SHP77 treated with DMSO at 0.1 percent for 48 hours (cell line): ENCODE measurements around the gene TFEB.

Experiments
- DNase-seq: peaks from one replicate; lab custom pipeline; 2025; lab: John Stamatoyannopoulos, UW

Gene TFEB

GRCh38 chr6:41763470-41763869, 28.1 kb upstream of the TFEB start:
- DNase-seq: no peak

- no peak for DNase-seq
Observed at GRCh38 chr6:41759905-41760579, 24.6 kb upstream of the TFEB start.

DNA sequence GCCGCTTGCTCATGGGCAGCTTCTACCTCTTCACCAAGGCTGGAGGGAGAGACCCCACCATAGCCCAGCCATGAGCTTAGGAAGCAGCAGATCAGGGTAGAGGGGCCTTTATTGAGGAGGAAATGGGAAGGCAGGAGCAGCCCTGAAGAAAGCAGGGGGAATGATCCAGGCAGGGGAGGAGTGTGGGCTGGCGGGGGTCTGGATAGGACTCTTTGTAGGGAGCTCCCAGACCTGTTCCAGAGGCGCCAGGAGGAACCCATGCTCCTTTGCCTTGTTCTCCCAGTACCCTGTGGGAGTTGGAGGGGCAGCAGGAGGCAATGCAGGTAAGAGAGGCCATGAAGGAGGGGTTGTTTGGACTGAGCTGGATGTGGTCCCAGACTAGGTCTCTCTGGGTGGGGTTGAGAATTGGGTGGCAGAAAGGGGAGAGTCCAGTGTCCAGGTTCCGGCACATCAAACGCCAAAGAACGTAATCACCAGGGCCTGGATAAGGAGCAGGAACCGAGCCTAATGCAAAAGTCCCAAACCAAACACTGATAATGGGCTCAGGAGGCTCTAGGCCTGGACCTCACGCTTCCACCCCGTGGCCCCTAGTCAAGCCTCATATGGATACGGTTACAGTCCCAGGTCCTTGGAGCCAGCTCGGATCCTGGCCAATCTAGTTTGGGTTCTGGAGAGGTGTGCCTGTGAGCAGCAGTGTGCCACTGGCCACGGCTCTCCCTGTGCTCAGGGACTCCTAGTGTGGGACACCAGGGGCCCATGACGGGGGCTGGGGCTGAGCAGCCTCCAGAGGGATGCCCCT, 23.9 kb upstream of the TFEB start:
- DNase-seq: no peak

DNA sequence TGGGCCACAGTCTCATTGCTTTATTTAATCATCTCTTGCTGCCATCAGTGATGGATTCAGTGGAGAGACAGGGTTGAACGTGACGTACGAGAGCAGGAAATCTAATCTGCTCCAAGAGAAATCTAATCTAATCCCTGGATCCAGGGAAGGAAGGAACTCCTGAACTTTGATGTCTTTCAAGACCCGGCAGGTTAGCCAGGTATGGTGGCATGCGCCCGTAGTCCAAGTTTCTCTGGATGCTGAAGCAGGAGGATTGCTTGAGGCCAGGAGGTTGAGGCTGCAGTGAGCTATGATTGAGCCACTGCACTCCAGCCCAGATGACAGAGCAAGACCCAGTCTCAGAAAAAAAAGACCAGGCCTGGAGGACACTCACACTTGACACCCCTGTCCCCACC, 23.2 kb upstream of the TFEB start:
- DNase-seq: no peak

- no peak for DNase-seq
Observed at GRCh38 chr6:41757931-41758640, 22.7 kb upstream of the TFEB start.

GRCh38 chr6:41757271-41757670, 21.9 kb upstream of the TFEB start:
- no peak for DNase-seq

- DNase-seq: no peak
Observed at GRCh38 chr6:41756354-41756753, 20.9 kb upstream of the TFEB start.

- no peak for DNase-seq
Observed at GRCh38 chr6:41755895-41756294, 20.5 kb upstream of the TFEB start.

DNA sequence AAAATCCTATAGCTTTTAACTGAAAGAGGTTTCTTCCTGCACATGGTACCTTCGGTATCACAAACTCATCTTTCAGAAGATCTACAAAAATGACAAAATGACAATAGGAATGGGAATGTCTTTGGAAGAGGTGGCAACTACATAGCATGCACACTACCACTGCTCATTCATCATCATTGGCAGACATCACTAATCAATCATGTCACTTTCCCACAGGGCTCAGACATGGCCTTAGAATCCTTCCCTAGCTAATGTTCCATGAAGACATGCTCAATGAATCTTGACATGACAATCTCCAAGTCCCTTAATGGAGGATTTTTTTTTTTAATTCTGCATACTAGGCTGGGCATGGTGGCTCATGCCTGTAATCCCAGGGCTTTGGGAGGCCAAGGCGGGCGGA, 15.0 kb upstream of the TFEB start:
- DNase-seq: no peak

DNA sequence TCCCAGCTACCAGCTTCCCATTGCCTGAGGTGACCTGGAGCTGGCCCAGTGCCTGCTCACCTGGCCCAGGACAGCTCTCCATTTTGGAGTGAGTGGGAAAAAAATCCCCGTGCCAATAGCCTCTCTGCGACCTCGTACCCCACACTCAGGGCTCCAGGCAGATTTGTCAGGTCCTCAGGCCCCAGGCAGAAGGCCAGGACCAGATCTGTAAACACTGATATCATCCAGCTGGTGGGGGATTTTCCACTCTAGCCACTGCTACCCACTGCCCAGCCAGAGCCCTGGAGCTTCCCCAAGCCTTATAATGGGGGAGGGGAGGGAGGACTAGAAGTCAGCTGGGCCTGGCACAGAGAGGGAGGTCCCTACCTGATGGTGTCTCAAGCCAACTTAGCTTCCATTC, 13.1 kb upstream of the TFEB start:
- no peak for DNase-seq

DNA sequence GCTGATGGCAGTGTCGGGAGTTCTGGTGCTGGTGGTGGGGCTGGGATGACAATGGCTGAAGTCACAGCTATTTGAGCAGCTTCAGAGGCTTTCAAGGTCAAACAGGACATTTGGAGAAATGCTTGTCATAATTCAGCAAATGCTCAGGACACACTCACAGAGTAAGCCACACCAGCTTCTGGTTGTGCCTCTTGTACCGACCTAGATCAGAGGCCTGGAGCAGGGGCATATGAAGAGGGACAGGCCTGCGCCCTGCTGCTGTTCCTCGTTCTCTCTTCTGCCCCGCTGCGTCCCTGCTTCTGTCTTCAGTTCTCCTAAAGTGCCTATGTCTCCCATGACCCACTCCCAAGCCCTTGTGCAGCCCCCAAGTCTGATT, 12.7 kb upstream of the TFEB start:
- no peak for DNase-seq

DNA sequence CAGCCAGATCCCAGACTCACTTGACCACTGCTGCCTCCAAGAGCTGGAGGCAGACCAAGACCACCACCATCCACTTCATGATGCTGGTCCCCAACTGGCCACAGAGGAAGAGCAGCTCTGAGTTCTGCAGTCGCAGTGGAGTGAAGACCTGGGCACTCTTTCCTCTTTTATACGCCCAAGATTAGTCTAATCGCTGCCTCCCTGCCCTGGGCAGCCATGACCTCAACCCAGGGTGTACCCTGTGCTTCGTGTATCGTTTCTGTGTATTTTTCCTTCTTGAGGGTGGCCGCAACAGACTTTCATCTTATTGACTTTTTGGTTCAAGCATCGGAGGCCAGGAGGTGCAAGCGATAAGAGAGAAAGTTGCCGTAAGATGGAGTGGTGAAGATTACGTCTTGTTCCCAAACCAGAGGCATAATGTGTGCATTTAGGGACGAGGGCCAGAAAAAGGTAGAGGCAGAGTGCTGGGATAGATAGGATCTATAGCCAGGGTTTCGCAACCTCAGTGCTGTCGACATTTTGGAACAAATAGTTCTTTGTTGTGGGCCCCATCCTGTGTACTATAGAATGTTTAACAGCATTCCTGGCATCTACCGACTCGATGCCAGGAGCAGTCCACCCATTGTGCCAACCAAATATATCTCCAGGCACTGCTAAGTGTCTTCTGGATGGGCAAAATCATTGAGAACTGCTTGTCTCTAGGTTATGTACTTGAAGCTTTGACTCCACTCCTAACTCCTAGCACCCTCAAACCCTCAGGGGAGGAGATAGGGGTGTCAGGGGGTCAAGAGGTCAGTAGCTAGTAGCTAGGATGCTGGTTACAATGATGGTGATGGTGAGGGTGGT, 12.1 kb upstream of the TFEB start, which contains the start of gene PGC:
PGC (minus strand) TSS at position 142 of the 846 bp plus-strand sequence; CDS start at position 79, 63 bp downstream.
- DNase-seq: no peak

DNA sequence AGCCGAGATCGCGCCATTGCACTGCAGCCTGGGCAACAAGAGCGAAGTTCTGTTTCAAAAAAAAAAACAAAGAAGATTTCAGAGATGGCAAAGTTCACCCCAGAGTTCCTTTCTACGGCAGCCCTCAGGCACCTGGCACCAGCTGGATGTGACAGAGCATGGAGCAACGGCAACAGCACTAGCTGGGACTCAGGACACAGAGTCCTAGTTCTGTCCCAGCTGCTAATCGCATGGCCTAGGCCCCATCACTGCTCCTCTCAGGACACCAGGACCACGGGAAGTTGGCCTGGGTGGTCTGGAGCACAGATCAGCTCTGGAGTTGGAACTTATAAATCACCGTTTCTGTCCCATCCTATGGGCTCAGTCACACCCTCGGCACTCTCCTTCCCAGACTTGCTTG, 10.7 kb upstream of the TFEB start:
- DNase-seq: no peak

GRCh38 chr6:41744236-41744787, 8.9 kb upstream of the TFEB start:
- no peak for DNase-seq

DNA sequence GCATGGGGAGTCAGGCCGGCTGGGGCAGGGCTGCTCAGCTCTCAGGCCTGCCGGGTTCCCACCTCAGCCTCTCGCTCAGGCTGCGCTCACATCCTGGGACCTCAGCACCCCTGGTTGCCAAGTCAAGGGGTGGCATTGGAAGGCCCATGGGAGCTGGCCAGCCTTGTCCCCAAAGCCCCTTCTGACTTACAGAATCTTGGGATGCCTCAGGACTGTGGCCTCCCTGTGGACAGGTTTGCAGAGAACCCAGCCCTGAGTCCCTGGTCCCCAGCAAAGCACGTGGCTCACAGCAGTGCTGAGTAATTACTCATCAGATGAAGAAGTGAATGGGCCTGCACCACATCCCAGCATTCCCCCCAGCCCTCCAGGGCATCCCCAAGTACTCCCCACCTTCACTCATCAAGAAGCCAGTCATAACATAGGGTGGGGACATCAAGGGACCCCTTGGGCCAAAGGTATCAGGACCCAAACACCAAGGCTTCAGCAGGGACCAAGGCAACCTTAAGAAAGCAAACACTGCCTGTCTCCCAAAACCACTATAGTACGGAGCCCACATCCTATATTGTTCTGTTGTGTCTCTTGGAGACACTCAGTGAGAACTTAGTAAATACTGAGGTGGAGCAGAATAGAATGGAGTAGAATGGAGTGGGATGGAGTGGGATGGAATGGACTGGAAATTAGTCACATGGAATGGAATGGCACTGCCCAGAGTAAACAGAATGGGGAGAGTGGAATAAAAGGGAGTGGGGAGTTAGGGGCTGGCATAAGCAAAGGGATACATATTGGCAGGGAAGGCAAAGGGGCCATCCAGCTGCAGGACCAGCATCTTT, 8.2 kb upstream of the TFEB start:
- DNase-seq: no peak

DNA sequence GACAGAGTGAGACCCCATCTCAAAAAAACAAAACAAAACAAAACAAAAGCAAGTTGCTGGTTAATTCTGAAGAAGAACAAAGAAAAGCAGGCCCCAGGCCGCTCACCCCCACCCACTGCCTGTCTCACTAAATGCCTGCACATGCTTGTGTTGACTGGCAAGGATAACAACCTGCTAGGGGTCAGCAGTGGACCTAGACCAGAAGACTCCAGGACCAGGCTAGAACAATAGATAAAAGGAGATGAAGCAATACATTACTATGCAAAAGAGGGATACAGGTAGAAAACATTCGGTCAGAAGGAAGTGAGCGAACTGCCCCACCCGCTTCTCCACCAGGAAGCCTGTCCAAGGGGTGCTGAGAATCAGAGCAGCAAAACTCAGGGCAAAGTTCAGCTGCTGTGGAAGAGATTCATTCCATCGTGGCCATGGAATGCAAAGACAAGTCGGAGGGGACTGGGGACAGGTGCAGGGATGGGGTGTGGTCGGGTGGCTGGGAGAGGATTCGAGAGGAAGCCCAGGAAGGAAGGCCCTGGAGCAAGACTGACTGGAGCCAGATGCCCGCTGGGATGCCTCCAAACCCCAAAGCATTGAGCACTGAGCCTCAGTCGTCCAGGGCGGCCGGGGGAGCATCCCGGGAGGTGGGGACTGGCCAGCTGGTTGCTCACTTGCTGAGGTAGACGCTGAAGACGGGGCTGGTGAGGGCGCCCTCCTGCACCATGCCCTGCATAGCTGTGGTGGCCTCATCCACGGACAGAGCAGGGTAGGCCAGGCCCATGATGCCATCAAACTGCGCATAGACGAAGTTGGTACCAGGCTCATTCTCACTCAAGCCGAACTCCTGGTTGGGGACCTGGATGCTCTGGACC, 6.5 kb upstream of the TFEB start:
- no peak for DNase-seq

- no peak for DNase-seq
Observed at GRCh38 chr6:41740366-41741162, 5.2 kb upstream of the TFEB start.

DNA sequence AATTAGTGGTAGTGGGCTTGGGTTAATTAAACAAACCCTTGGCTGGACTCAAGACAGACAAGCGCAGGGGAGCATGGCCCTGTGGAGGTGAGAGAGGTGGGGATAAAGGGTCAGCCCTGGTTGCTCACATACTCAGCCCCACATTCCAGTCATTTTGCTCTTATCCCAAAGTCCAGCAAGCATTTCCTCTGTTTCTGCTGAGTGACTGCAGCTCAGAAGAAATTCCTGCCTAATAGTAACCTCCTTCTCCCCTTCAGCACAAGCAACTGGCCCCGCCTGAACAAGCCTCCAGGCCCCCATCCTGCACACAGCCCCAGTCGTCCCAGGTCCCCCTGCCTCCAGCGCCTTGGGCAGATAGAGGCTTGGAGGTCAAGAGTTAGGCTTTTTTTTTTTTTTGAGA, 3.6 kb upstream of the TFEB start:
- no peak for DNase-seq

DNA sequence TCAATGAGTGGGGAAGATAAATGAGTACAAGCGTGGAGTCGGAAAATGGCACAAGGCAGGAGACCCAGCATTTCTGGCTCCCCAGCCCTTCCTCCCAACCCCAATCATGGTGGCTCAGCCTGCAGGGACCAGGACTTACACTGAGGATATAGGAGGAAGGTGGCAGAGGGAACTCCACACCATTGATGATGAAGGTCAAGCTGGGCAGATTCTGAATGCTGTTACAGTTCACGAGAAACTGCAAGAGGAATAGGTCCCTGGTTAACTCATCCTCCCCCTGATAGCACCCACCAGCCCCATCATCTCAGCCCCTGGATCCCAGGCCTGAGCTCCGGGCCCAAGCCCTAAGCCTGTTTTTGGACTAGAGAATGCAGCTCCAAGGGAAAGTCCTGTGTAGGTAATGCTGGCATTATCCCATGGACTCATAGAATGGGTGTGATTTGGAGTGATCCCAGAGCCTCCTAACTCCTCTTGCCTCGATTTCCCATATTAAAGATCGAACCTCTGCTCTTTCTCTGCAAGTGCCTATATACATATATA, 2.3 kb upstream of the TFEB start:
- no peak for DNase-seq
